Activated naive CD4-positive, alpha-beta T cell treated with anti-CD3 and anti-CD28 coated beads for 36 hours (primary cell): Measurements from ENCODE around the gene NTRK3. TPM values are rescaled to one million over a fixed set of nuclear protein-coding genes. Genes with fewer than 3 reads are reported as not detected.

Experiments
- CTCF ChIA-PET: fragments of 350-600 bp; sonication (Branson Sonifier 250); formaldehyde crosslinking; loops from one replicate; lab custom pipeline; 2021; ENCODE audit warnings: antibody characterized with exemption; lab: Charles Lee
- DNase-seq: peaks from one replicate; pipeline ENCODE4 v3.0.0-alpha.2; 2020
- H3K27ac Mint-ChIP-seq: one replicate; pipeline ENCODE4 v1.8.0; 2021; ENCODE audit warnings: mild to moderate bottlenecking, mixed read lengths
- H3K27me3 Mint-ChIP-seq: one replicate; pipeline ENCODE4 v1.8.0; 2021; ENCODE audit warnings: low read depth, mixed read lengths
- H3K36me3 Mint-ChIP-seq: one replicate; pipeline ENCODE4 v1.8.0; 2021; ENCODE audit warnings: low read depth, mixed read lengths
- H3K4me1 Mint-ChIP-seq: one replicate; pipeline ENCODE4 v1.8.0; 2021; ENCODE audit warnings: low read depth, mixed read lengths
- H3K4me3 Mint-ChIP-seq: one replicate; pipeline ENCODE4 v1.8.0; 2021; ENCODE audit warnings: mild to moderate bottlenecking, moderate library complexity, mixed read lengths
- H3K9me3 Mint-ChIP-seq: one replicate; pipeline ENCODE4 v1.8.0; 2021; ENCODE audit warnings: mixed read lengths
- intact Hi-C: fragments of 100-400 bp; cut with micrococcal nuclease; formaldehyde crosslinking; loops from one replicate; pipeline ENCODE4 v1.15.1; 2023
- total RNA-seq, 2 experiments: library from RNA; stranded (reverse); gene quantifications; one replicate each; pipeline ENCODE4 v1.2.3, GENCODE V29; 2021

The NTRK3 gene
- total RNA-seq, 2 experiments from 2014 or later = 0.95 to 1.4 TPM

- CTCF ChIA-PET = no interaction called here
- no peak for DNase-seq
- no peak overlapping the region for H3K4me3 Mint-ChIP-seq
- intact Hi-C loops = no loop called here
- no peak overlapping the region for H3K27ac Mint-ChIP-seq
- no peaks in the 10 kb centered on the region for H3K36me3 Mint-ChIP-seq
- H3K9me3 Mint-ChIP-seq = no peaks in the 10 kb centered on the region
- no peaks in the 10 kb centered on the region for H3K4me1 Mint-ChIP-seq
- H3K27me3 Mint-ChIP-seq = no peaks in the 10 kb centered on the region
These were observed 152.2 kb downstream of the NTRK3 start for GRCh38 chr15:88104357-88104756.

- CTCF ChIA-PET = no interaction called here
- no peak overlapping the region for H3K4me3 Mint-ChIP-seq
- DNase-seq = no peak
- no peak overlapping the region for H3K27ac Mint-ChIP-seq
- H3K9me3 Mint-ChIP-seq = no peaks in the 10 kb centered on the region
- no peaks in the 10 kb centered on the region for H3K36me3 Mint-ChIP-seq
- H3K4me1 Mint-ChIP-seq = no peaks in the 10 kb centered on the region
- intact Hi-C loops = no loop called here
- H3K27me3 Mint-ChIP-seq = no peaks in the 10 kb centered on the region
These were observed 156.4 kb downstream of the NTRK3 start for GRCh38 chr15:88100181-88100580.

- Mint-ChIP-seq H3K27ac (no peak overlapping the region), H3K9me3 (no peaks in the 10 kb centered on the region), H3K4me1 (no peaks in the 10 kb centered on the region), H3K36me3 (no peaks in the 10 kb centered on the region), H3K4me3 (no peak overlapping the region), H3K27me3 (no peaks in the 10 kb centered on the region)
- CTCF ChIA-PET = no interaction called here
- no peak for DNase-seq
- intact Hi-C loops = no loop called here
These were observed 158.2 kb downstream of the NTRK3 start for GRCh38 chr15:88098361-88098760.

- no peaks in the 10 kb centered on the region for H3K36me3 Mint-ChIP-seq
- H3K27ac Mint-ChIP-seq = no peak overlapping the region
- no peaks in the 10 kb centered on the region for H3K27me3 Mint-ChIP-seq
- no peaks in the 10 kb centered on the region for H3K9me3 Mint-ChIP-seq
- intact Hi-C loops = no loop called here
- H3K4me1 Mint-ChIP-seq = no peaks in the 10 kb centered on the region
- DNase-seq = no peak
- CTCF ChIA-PET = no interaction called here
- H3K4me3 Mint-ChIP-seq = no peak overlapping the region
These were observed 165.0 kb downstream of the NTRK3 start for GRCh38 chr15:88091444-88092016.

GRCh38 chr15:88090481-88091011 is 166.0 kb downstream of the NTRK3 start:
- CTCF ChIA-PET = interaction anchor here (0.7 kb wide), 1 partner anchor 30 kb away, joined by 4 read pairs; no protein-coding TSS in a partner anchor
- no peak for DNase-seq
- intact Hi-C loops = no loop called here
- Mint-ChIP-seq H3K4me1 (no peaks in the 10 kb centered on the region), H3K4me3 (no peak overlapping the region), H3K27ac (no peak overlapping the region), H3K36me3 (no peaks in the 10 kb centered on the region), H3K27me3 (no peaks in the 10 kb centered on the region), H3K9me3 (no peaks in the 10 kb centered on the region)

DNA sequence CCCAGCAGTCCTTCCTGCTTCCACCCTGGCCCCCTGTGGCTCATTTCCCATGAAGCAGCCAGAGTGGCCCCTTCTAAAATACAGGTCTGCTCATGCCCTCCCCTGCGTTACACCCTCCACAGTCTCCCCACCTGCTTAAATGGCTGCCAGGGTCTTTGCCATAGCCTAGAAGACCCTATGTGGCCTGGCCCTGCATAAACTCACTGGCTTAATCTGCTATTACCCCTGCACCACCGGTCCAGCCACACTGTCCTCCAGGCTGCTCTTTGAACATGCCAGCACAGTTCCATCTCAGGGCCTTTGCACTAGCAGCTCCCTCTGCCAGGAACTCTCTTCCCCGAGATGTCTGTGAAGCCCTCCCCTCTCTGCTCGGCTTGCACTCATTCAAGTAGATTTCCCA is 166.8 kb downstream of the NTRK3 start:
- Mint-ChIP-seq H3K4me1 (no peaks in the 10 kb centered on the region), H3K27ac (no peak overlapping the region), H3K27me3 (no peaks in the 10 kb centered on the region), H3K4me3 (no peak overlapping the region), H3K9me3 (no peaks in the 10 kb centered on the region), H3K36me3 (no peaks in the 10 kb centered on the region)
- no peak for DNase-seq
- CTCF ChIA-PET = interaction anchor here (0.7 kb wide), 1 partner anchor 31 kb away, joined by 4 read pairs; no protein-coding TSS in a partner anchor
- intact Hi-C loops = no loop called here

DNA sequence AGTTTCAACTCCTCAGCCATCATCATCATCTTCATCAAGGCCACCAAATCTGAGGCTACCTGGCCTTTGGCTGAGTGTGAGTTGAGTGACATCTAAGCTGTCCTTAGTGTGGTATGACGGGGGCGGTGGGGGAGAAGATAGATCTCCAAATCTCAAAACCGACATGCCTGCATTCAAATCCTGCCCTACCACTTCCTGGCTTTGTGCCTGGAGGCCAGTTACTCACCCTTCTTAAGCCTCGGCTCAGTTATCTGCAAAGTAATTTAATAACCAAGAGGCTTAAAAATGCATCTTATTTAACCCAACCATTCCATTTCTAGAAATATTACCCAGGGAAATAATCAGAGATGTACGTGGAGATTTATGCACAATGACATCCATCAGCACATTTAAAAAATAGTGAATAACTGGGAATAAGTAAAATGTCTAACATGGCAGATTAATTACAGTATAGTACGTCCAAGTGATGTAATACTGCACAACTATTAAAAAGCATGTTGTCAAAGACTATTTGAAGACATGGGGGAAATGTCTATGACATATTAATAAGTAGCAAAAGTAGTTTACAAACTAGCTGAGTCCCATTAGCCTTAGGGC is 167.4 kb downstream of the NTRK3 start:
- intact Hi-C loops = no loop called here
- CTCF ChIA-PET = no interaction called here
- Mint-ChIP-seq H3K9me3 (no peaks in the 10 kb centered on the region), H3K36me3 (no peaks in the 10 kb centered on the region), H3K27ac (no peak overlapping the region), H3K27me3 (no peaks in the 10 kb centered on the region), H3K4me1 (no peaks in the 10 kb centered on the region), H3K4me3 (no peak overlapping the region)
- no peak for DNase-seq

- no peak overlapping the region for H3K4me3 Mint-ChIP-seq
- CTCF ChIA-PET = no interaction called here
- H3K36me3 Mint-ChIP-seq = no peaks in the 10 kb centered on the region
- H3K27me3 Mint-ChIP-seq = no peaks in the 10 kb centered on the region
- H3K9me3 Mint-ChIP-seq = no peaks in the 10 kb centered on the region
- no peak for DNase-seq
- intact Hi-C loops = no loop called here
- H3K4me1 Mint-ChIP-seq = no peaks in the 10 kb centered on the region
- no peak overlapping the region for H3K27ac Mint-ChIP-seq
These were observed 172.5 kb downstream of the NTRK3 start for GRCh38 chr15:88083811-88084760.

- no peak overlapping the region for H3K4me3 Mint-ChIP-seq
- intact Hi-C loops = no loop called here
- CTCF ChIA-PET = no interaction called here
These were observed 175.9 kb downstream of the NTRK3 start for GRCh38 chr15:88080616-88081015.

DNA sequence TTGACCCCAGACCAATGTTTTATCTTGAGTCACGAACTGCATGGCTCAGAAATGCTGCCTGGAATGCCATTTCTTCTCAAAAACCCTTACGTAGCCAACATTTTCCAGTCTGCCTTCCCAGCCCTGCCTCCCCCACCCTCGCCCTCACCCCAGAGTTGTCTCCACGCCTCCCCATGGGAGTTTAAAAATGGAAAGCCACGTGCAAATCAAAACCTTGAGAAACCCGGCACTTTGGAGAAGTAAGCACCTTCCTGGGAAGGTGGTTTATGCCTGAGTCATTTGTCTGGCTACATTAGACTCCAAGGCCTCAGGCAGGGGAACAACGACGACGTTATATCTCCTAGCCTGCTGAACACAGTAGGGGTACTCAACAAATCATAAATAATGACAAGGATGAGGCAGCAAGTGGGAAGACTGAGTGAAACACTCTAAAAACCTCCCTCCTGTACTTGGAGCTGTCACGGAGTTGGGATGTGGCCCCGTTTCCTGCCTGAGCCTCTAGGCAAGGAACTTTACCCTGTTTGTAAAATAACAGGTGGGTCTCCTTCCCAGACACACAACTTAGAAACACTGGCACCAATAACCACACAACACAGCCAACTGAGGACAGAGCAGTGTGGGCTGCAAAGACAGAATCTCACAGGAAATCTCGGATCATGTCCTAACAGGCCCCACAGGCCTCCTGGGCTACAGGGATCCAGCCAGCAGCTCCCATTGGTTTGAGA is 179.1 kb downstream of the NTRK3 start:
- Mint-ChIP-seq H3K9me3 (no peaks in the 10 kb centered on the region), H3K4me1 (no peaks in the 10 kb centered on the region), H3K4me3 (no peak overlapping the region), H3K36me3 (no peaks in the 10 kb centered on the region), H3K27me3 (no peaks in the 10 kb centered on the region), H3K27ac (no peak overlapping the region)
- DNase-seq = no peak
- CTCF ChIA-PET = no interaction called here
- intact Hi-C loops = no loop called here

More at GRCh38 chr15:88080616-88081015, 175.9 kb downstream of the NTRK3 start:
- H3K36me3 Mint-ChIP-seq = no peaks in the 10 kb centered on the region
- H3K9me3 Mint-ChIP-seq = no peaks in the 10 kb centered on the region
- no peak for DNase-seq
- H3K27ac Mint-ChIP-seq = no peak overlapping the region
- no peaks in the 10 kb centered on the region for H3K27me3 Mint-ChIP-seq
- H3K4me1 Mint-ChIP-seq = no peaks in the 10 kb centered on the region

DNA sequence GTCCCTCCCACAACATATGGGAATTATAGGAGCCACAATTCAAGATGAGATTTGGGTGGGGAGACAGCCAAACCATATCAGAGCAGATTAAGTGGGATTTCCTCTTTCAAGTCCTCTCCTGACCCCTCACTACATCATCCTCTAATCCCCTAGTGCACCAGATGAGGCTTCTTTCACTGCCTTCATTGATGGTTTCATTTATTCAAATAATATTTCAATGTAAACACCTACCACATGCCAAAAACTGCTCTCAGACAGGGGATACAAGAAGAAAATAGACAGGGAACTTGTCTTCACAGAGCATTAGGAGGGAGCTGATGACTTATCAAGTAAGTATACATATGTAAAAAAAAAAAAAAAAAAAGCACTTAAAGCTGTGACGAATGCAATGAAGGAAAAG is 180.2 kb downstream of the NTRK3 start:
- CTCF ChIA-PET = no interaction called here
- no peak for DNase-seq
- Mint-ChIP-seq H3K4me3 (no peak overlapping the region), H3K9me3 (no peaks in the 10 kb centered on the region), H3K4me1 (no peaks in the 10 kb centered on the region), H3K27ac (no peak overlapping the region), H3K36me3 (no peaks in the 10 kb centered on the region), H3K27me3 (no peaks in the 10 kb centered on the region)
- intact Hi-C loops = no loop called here

GRCh38 chr15:88075102-88075501 is 181.4 kb downstream of the NTRK3 start:
- H3K9me3 Mint-ChIP-seq = no peaks in the 10 kb centered on the region
- no peaks in the 10 kb centered on the region for H3K36me3 Mint-ChIP-seq
- no peaks in the 10 kb centered on the region for H3K27me3 Mint-ChIP-seq
- no peak for DNase-seq
- no peak overlapping the region for H3K27ac Mint-ChIP-seq
- no peak overlapping the region for H3K4me3 Mint-ChIP-seq
- intact Hi-C loops = no loop called here
- CTCF ChIA-PET = no interaction called here
- no peaks in the 10 kb centered on the region for H3K4me1 Mint-ChIP-seq
